HEK293 (cell line): Measurements from ENCODE around the gene BRF1.
A peak's percentile ranks its signal among the peaks of the same experiment; 100 is the strongest.

Source experiments
- CTCF ChIA-PET: fragments of 350-600 bp; formaldehyde crosslinking; extraction: SDS; loops from one replicate; lab custom pipeline; 2021; ENCODE audit warnings: antibody characterized with exemption; lab: Yijun Ruan, JAX
- POLR2A ChIA-PET: fragments of 300-600 bp; formaldehyde crosslinking; extraction: SDS; loops from one replicate; lab custom pipeline; 2020; ENCODE audit warnings: antibody characterized with exemption, inconsistent platforms; lab: Yijun Ruan, JAX
- H3K27ac ChIP-seq: fragments of 200-500 bp; sonication (Bioruptor generic); 2 replicates; pipeline ENCODE4 v1.5.1; 2014; ENCODE audit warnings: low read depth, low read length, control low read depth, inconsistent platforms; ENCODE audit errors: extremely low read depth
- H3K36me3 ChIP-seq, 2 experiments: fragments of 200-500 bp in 1 of 2; sonication (Bioruptor generic) in 1 of 2; 1 replicate in 1 of 2; 2 replicates in 1 of 2; pipeline ENCODE4 v1.5.1; 2014 to 2017; ENCODE audit warnings: inconsistent platforms in 2 of 2, low read length in 2 of 2; ENCODE audit not compliant: control insufficient read depth in 2 of 2, insufficient read depth in 1 of 2
- H3K4me1 ChIP-seq: fragments of 200-500 bp; sonication (Bioruptor generic); 2 replicates; pipeline ENCODE4 v1.5.1; 2014; ENCODE audit warnings: mild to moderate bottlenecking, low read length, inconsistent platforms; ENCODE audit not compliant: control insufficient read depth, insufficient read depth
- H3K4me3 ChIP-seq: 2 replicates; pipeline ENCODE4 v1.5.1; 2011; ENCODE audit warnings: low read depth, mild to moderate bottlenecking, control low read depth, low read length, moderate library complexity
- H3K9me3 ChIP-seq: fragments of 200-500 bp; sonication (Bioruptor generic); 2 replicates; pipeline ENCODE4 v1.5.1; 2014; ENCODE audit warnings: low read depth, low read length, inconsistent platforms; ENCODE audit not compliant: control insufficient read depth, insufficient read depth
- EGR2 ChIP-seq: fragments of 450-650 bp; formaldehyde crosslinking; IDR thresholded peaks from 2 replicates; pipeline ENCODE4 v1.5.1; 2016; ENCODE audit warnings: low read depth, missing biosample characterization, missing genetic modification characterization
- KLF1 ChIP-seq: fragments of 450-650 bp; formaldehyde crosslinking; IDR thresholded peaks from 2 replicates; pipeline ENCODE4 v1.5.1; 2016; ENCODE audit warnings: missing biosample characterization, missing genetic modification characterization
- KLF10 ChIP-seq: fragments of 450-650 bp; IDR thresholded peaks from 2 replicates; pipeline ENCODE4 v1.5.1; 2018; ENCODE audit warnings: missing biosample characterization, mild to moderate bottlenecking, missing genetic modification characterization
- MEIS1 ChIP-seq: sonication (generic); formaldehyde crosslinking; IDR thresholded peaks from 2 replicates; pipeline ENCODE4 v1.8.1; 2022; ENCODE audit warnings: missing genetic modification reagents, mild to moderate bottlenecking, borderline replicate concordance
- SALL2 ChIP-seq: fragments of 450-650 bp; formaldehyde crosslinking; IDR thresholded peaks from 2 replicates; pipeline ENCODE4 v1.5.0; 2017; ENCODE audit warnings: missing biosample characterization, mild to moderate bottlenecking, missing genetic modification characterization, borderline replicate concordance
- ZBTB48 ChIP-seq: fragments of 450-650 bp; formaldehyde crosslinking; IDR thresholded peaks from 2 replicates; pipeline ENCODE4 v1.5.1; 2016; ENCODE audit warnings: missing biosample characterization, missing genetic modification characterization
- ZFP3 ChIP-seq: fragments of 450-650 bp; formaldehyde crosslinking; IDR thresholded peaks from 2 replicates; pipeline ENCODE4 v1.5.1; 2016; ENCODE audit warnings: low read depth, missing biosample characterization, missing genetic modification characterization
- ZNF19 ChIP-seq: fragments of 450-650 bp; formaldehyde crosslinking; IDR thresholded peaks from 2 replicates; pipeline ENCODE4; 2016; ENCODE audit warnings: missing biosample characterization, missing genetic modification characterization, low read depth
- ZNF529 ChIP-seq: fragments of 450-650 bp; formaldehyde crosslinking; IDR thresholded peaks from 2 replicates; pipeline ENCODE4 v1.5.1; 2017; ENCODE audit warnings: missing genetic modification characterization, missing biosample characterization; ENCODE audit not compliant: insufficient replicate concordance
- ZNF600 ChIP-seq: fragments of 450-650 bp; formaldehyde crosslinking; IDR thresholded peaks from 2 replicates; pipeline ENCODE4 v1.5.1; 2016; ENCODE audit warnings: missing biosample characterization, missing genetic modification characterization
- ZNF610 ChIP-seq: fragments of 450-650 bp; formaldehyde crosslinking; IDR thresholded peaks from 2 replicates; pipeline ENCODE4 v1.5.1; 2016; ENCODE audit warnings: missing biosample characterization, missing genetic modification characterization, borderline replicate concordance
- ZNF76 ChIP-seq: fragments of 450-650 bp; formaldehyde crosslinking; IDR thresholded peaks from 2 replicates; pipeline ENCODE4; 2016; ENCODE audit warnings: low read depth, missing biosample characterization, missing genetic modification characterization, borderline replicate concordance
- ZNF785 ChIP-seq: fragments of 450-650 bp; formaldehyde crosslinking; IDR thresholded peaks from 2 replicates; pipeline ENCODE4 v1.5.1; 2016; ENCODE audit warnings: missing biosample characterization, missing genetic modification characterization
- TF ChIP-seq, protein P1 (sequence below): fragments of 450-650 bp; formaldehyde crosslinking; IDR thresholded peaks from 2 replicates; pipeline ENCODE4 v1.5.1; 2016; ENCODE audit warnings: missing biosample characterization, missing genetic modification characterization
- TF ChIP-seq, protein P2 (sequence below): fragments of 450-650 bp; formaldehyde crosslinking; conservative IDR thresholded peaks from 2 replicates; pipeline ENCODE4 v1.5.1; 2016; ENCODE audit warnings: low read depth, missing biosample characterization, missing genetic modification characterization
- TF ChIP-seq, protein P3 (sequence below): fragments of 450-650 bp; formaldehyde crosslinking; IDR thresholded peaks from 2 replicates; pipeline ENCODE4 v1.5.1; 2016; ENCODE audit warnings: missing biosample characterization, missing genetic modification characterization, borderline replicate concordance
- TF ChIP-seq, protein P4 (sequence below): fragments of 450-650 bp; formaldehyde crosslinking; IDR thresholded peaks from 2 replicates; pipeline ENCODE4 v1.5.1; 2017; ENCODE audit warnings: missing biosample characterization, mild to moderate bottlenecking, missing genetic modification characterization, moderate library complexity

BRF1 gene

DNA sequence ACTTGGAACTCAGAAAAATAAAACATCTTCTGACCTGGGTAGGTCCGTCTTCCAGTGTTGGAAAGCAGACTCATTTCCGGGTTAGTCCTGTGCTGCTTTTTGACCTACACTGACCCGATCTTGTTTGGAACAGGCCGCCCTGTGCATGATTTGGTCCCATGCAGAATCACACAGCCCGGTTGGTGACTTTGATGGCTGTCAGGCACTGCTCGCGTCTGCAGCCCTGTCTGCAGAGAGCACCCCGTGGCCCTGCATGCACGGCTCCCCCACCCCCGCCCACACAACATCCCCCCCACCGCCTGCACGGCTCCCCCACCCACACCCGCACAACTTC lies 45.4 kb upstream of the BRF1 start (continued):
- TF ChIP-seq, protein P1, sequence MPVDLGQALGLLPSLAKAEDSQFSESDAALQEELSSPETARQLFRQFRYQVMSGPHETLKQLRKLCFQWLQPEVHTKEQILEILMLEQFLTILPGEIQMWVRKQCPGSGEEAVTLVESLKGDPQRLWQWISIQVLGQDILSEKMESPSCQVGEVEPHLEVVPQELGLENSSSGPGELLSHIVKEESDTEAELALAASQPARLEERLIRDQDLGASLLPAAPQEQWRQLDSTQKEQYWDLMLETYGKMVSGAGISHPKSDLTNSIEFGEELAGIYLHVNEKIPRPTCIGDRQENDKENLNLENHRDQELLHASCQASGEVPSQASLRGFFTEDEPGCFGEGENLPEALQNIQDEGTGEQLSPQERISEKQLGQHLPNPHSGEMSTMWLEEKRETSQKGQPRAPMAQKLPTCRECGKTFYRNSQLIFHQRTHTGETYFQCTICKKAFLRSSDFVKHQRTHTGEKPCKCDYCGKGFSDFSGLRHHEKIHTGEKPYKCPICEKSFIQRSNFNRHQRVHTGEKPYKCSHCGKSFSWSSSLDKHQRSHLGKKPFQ, result no peak
- no peak for TF ChIP-seq ZFP3 (tag by site-specific recombination)
- no peak for TF ChIP-seq EGR2 (tag by site-specific recombination)
- no peak for TF ChIP-seq ZNF785 (tag by site-specific recombination)
- TF ChIP-seq, protein P2, sequence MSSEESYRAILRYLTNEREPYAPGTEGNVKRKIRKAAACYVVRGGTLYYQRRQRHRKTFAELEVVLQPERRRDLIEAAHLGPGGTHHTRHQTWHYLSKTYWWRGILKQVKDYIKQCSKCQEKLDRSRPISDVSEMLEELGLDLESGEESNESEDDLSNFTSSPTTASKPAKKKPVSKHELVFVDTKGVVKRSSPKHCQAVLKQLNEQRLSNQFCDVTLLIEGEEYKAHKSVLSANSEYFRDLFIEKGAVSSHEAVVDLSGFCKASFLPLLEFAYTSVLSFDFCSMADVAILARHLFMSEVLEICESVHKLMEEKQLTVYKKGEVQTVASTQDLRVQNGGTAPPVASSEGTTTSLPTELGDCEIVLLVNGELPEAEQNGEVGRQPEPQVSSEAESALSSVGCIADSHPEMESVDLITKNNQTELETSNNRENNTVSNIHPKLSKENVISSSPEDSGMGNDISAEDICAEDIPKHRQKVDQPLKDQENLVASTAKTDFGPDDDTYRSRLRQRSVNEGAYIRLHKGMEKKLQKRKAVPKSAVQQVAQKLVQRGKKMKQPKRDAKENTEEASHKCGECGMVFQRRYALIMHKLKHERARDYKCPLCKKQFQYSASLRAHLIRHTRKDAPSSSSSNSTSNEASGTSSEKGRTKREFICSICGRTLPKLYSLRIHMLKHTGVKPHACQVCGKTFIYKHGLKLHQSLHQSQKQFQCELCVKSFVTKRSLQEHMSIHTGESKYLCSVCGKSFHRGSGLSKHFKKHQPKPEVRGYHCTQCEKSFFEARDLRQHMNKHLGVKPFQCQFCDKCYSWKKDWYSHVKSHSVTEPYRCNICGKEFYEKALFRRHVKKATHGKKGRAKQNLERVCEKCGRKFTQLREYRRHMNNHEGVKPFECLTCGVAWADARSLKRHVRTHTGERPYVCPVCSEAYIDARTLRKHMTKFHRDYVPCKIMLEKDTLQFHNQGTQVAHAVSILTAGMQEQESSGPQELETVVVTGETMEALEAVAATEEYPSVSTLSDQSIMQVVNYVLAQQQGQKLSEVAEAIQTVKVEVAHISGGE (tag by site-specific recombination), result no peak
- no peak for TF ChIP-seq ZNF19
- TF ChIP-seq ZNF610, result no peak
- TF ChIP-seq, protein P3, sequence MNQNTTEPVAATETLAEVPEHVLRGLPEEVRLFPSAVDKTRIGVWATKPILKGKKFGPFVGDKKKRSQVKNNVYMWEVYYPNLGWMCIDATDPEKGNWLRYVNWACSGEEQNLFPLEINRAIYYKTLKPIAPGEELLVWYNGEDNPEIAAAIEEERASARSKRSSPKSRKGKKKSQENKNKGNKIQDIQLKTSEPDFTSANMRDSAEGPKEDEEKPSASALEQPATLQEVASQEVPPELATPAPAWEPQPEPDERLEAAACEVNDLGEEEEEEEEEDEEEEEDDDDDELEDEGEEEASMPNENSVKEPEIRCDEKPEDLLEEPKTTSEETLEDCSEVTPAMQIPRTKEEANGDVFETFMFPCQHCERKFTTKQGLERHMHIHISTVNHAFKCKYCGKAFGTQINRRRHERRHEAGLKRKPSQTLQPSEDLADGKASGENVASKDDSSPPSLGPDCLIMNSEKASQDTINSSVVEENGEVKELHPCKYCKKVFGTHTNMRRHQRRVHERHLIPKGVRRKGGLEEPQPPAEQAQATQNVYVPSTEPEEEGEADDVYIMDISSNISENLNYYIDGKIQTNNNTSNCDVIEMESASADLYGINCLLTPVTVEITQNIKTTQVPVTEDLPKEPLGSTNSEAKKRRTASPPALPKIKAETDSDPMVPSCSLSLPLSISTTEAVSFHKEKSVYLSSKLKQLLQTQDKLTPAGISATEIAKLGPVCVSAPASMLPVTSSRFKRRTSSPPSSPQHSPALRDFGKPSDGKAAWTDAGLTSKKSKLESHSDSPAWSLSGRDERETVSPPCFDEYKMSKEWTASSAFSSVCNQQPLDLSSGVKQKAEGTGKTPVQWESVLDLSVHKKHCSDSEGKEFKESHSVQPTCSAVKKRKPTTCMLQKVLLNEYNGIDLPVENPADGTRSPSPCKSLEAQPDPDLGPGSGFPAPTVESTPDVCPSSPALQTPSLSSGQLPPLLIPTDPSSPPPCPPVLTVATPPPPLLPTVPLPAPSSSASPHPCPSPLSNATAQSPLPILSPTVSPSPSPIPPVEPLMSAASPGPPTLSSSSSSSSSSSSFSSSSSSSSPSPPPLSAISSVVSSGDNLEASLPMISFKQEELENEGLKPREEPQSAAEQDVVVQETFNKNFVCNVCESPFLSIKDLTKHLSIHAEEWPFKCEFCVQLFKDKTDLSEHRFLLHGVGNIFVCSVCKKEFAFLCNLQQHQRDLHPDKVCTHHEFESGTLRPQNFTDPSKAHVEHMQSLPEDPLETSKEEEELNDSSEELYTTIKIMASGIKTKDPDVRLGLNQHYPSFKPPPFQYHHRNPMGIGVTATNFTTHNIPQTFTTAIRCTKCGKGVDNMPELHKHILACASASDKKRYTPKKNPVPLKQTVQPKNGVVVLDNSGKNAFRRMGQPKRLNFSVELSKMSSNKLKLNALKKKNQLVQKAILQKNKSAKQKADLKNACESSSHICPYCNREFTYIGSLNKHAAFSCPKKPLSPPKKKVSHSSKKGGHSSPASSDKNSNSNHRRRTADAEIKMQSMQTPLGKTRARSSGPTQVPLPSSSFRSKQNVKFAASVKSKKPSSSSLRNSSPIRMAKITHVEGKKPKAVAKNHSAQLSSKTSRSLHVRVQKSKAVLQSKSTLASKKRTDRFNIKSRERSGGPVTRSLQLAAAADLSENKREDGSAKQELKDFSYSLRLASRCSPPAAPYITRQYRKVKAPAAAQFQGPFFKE, result no peak
- no peak for TF ChIP-seq SALL2 (tag by site-specific recombination)

DNA sequence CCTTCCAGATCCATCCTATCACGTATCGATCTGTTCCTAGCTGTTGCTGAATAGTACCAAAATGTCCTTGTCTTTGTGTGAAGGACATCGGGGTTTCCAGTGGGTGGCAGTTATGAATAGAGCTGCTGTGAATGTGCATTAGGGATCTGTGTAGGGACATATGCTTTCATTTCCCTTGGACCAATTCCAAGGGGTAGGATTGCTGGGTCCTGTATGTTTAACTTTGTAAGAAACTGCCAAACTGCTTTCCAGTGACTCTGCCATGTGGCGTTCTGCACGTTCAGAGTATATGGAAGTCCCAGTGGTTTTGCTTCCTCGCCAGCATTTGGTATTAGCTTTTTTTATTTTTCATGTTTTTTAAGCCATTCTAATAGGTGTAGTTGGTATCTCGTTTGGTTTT lies 42.4 kb upstream of the BRF1 start:
- Histone ChIP-seq H3K27ac (no peak overlapping the region), H3K36me3 (no peaks in the 10 kb centered on the region), H3K4me3 (no peak overlapping the region), H3K4me1 (no peaks in the 10 kb centered on the region), H3K9me3 (peaks cover 2% of the 10 kb centered on the region; the same call in 1 of the 2 replicates)
- ChIA-PET CTCF (interaction anchor here (0.7 to 0.8 kb wide), 3 partner anchors 68 to 140 kb away, joined by 3 read pairs; no protein-coding TSS in a partner anchor), POLR2A (no interaction called here)
- TF ChIP-seq ZNF600 (tag by site-specific recombination) (no peak), ZBTB48 (tag by site-specific recombination) (0 out of 2 replicates have a peak, but pooled peaks have one; percentile 40), MEIS1 (CRISPR knock-in tag) (no peak), ZNF76 (tag by site-specific recombination) (no peak), KLF1 (tag by site-specific recombination) (no peak), KLF10 (tag by site-specific recombination) (no peak), ZNF529 (tag by site-specific recombination) (no peak)
- TF ChIP-seq, protein P4, sequence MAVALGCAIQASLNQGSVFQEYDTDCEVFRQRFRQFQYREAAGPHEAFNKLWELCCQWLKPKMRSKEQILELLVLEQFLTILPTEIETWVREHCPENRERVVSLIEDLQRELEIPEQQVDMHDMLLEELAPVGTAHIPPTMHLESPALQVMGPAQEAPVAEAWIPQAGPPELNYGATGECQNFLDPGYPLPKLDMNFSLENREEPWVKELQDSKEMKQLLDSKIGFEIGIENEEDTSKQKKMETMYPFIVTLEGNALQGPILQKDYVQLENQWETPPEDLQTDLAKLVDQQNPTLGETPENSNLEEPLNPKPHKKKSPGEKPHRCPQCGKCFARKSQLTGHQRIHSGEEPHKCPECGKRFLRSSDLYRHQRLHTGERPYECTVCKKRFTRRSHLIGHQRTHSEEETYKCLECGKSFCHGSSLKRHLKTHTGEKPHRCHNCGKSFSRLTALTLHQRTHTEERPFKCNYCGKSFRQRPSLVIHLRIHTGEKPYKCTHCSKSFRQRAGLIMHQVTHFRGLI (tag by site-specific recombination), result no peak
